Hematopoietic multipotent progenitor cell treated with erythropoietin and hydrocortisone succinate and interleukin-3 and kit ligand, for 6 days (in vitro differentiated cells): ENCODE data around the gene TKTL2.

Experiments
- DNase-seq: peaks from one replicate; pipeline ENCODE4 v3.0.0-alpha.2; 2015

Gene TKTL2

DNA sequence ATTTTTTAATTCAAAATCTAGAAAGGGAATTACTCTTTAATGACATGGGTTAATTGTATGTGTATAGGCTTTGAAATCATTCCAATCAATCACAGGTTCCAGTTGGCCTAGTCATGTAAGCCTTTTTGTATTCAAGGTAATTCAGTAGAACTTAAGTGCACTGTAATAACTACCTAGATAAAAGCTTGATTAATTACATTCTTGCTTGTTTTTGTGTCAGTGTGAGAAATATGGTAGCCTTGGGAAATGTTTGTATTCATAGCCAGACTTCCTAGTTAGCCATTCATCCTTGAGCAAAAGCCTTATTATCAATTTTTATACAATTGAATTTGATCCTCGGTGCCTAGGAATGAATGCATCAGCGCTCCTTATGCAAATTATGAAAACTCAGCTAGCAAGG is 33.5 kb downstream of the TKTL2 start:
- no peak for DNase-seq
